Central memory CD4-positive, alpha-beta T cell (primary cell): ENCODE results near the gene YAP1.

Experiments
- DNase-seq: peaks from one replicate; pipeline ENCODE4 v3.0.0; 2022

Gene YAP1

GRCh38 chr11:102117472-102118113, 7.3 kb downstream of the YAP1 start:
- DNase-seq = no peak

DNA sequence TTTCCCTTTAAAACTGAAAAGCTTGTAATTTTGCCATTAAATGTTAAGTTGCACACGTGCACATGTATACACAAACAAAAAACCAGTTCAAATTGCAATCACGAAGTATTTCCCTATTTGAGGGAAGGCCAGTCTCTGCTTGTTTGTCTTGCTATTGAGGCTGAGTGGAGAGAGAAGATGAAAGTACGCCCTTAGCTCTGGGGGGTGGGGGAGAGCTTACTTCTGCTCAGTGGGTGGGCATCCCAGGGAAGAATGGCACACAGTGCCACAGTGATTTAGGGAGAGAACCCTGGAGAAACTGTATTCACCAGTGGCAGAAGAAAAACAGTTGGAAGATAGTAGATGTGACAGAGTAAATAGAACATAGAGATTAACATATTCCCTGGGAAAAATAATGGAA, 8.7 kb downstream of the YAP1 start:
- DNase-seq = no peak

DNA sequence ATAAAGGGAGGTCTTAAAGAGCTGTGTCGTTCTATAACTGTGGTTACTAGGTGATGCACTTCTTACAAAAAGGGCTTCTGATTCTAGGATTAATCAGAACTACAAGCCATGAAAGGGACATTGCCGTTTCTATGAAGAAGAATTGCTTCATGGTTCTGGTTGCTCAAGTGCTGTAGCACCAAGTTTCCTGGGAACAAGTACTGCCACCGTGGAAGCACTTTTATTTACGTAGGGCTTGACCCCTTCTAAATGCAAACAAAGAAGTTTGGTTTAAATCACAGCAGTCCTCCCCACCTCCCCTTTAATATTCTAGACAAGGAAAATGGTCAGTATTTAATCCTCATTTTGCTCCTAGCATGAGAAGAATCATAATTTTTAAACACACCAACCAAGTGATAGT, 9.8 kb downstream of the YAP1 start:
- DNase-seq = no peak

DNA sequence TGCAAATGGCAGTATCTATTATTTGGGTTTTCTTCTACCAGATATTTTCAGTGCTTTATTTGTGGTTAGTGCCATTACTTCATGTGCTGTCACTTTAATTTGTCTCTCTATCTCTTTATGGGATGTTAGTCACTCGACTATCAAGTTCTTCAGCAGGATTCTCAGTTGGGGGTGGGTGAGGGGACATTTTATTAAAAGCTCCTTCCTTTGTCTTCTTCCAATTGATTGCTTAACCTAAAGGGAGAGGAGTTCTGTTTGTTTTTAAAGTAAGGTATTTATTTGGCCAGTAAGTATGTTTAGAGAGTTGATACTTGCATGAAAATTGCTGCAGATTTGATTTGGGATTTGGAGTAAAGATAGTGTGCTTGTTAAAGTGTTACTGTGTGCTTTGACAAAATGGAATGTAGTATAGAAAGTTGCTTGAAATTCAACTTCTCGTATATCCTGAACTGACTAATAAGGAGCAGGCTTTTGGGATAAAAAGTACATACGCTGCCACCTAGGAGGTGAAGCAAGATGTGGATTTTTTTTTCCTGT, 10.3 kb downstream of the YAP1 start:
- no peak for DNase-seq

DNA sequence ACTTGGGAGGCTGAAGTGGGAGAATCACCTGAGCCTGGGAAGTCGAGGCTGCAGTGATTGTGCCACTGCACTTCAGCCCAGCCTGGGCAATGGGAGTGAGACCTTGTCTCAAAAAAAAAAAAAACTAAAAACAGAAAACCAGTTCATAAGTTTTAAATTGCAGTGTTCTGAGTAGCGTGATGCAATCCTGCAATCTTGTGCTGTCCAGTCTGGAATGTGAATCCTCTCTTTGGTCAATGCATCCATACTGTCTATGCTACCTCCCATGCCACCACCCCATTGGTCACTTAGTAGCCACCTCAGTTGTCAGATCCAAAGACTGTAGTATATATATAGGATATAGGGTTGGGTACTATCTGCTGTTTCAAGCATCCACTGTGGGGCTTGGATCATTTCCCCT, 11.1 kb downstream of the YAP1 start:
- DNase-seq = no peak

DNA sequence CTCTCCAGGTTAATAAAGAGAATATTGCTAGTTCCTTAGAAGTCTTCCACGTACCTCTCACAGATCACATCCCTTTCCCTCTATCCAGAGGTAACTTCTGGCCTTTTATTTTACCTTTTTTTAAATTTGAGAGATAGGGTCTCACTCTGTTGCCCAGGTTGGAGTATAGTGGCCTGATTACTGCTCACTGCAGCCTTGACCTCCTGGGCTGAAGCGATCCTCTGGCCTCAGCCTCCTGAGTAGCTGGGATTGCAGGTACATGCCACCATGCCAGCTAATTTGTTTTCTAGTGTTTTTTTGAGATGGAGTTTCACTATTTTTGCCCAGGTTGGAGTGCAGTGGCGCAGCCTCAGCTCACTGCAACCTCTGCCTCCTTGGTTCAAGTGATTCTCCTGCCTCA, 24.4 kb downstream of the YAP1 start:
- no peak for DNase-seq

DNA sequence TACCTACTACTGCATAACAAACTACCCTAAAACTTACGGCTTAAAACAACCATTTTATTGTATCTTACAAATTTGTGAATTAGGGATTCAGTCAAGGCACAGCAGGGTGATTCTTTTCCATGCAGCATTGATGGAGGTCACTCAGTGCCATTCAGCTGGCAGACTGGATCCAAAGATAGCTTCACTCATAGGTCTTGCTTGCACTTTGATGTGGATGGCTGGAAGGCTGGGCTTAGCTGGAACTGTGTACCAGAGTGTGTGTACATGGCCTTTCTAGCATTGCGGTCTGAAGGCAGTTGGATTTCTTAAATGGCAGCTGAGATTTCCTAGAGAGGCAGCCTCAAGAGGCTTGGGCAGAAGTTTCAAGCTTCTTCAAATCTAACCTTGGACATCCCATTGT, 25.0 kb downstream of the YAP1 start:
- DNase-seq = no peak

DNA sequence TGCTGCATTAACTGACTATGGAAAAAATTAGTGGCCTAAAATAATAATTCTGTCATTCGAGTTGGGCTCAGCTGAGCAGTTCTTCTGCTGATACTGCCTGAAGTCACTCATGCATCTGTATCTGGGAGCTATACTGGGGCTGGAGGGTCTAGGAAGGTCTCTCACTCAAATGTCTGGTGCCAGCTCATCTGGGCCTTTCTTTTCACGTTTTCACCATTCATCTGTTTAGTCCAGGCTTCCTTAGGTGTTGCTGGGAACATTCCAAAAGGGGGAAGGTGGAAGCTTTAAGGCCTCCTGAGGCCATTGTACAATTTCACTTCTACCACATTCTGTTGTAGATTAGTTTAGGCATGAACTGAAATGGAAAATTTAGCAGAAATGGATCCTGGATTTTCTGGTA, 28.0 kb downstream of the YAP1 start:
- DNase-seq = no peak

DNA sequence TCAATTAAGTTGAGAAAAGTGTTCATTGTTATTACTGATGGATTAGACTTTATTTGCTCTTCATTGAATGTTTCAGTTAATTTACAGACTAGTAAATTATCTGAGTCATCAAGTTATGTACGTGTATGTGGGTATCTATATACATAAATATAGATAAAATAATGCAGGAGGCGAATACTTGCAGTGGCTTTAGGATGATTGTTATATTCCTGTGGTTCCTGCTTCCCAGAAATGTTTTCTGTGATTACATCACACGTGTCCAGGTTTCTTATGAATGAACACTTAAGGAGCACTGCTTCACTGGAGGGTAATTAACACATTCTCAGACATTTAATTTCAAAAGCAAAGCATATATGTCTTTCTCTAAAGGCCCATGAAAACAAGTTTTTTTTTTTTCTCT, 28.4 kb downstream of the YAP1 start:
- DNase-seq = no peak

GRCh38 chr11:102139081-102139498, 28.8 kb downstream of the YAP1 start:
- DNase-seq = no peak

DNA sequence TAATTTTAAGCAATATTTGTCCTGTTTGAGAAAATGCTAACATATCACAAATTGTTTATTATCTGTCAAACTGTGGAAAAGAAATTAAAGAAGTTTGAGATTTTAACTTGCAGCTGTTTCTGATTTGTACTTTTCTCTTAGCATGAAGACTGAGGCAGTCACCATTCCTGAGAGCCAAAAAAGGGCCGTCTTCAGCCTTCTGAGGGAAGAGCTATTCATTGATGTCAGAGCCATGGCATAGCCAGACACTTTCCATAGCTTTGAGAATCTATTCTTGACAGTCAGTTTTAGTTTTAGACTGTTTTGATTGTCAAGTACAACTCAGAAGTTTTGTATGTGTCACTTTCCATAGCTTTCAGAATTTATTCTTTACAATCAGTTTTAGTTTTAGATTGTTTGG, 32.1 kb downstream of the YAP1 start:
- no peak for DNase-seq

DNA sequence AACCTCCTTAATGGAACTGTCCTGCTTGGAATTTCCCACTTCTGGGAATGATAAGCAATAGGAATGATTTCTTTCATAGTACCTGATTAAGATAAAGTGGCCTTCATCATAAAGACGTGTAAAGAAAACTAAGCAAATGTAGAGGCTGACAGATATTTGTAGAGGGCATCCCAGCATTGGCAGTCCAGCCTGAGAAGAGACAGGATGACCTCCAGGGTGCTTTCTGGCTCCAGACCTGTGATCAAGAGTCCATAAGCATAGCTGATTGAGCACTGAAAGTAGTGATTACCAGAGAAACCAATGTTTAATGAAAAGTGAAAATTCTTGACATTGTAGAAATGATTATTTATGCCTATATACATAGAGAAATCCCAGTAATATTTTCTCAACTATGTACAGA, 33.6 kb downstream of the YAP1 start:
- DNase-seq = no peak

- no peak for DNase-seq
Observed at GRCh38 chr11:102144357-102145355, 34.4 kb downstream of the YAP1 start.

- no peak for DNase-seq
Observed at GRCh38 chr11:102147015-102147414, 36.8 kb downstream of the YAP1 start.

GRCh38 chr11:102147632-102148031, 37.4 kb downstream of the YAP1 start:
- DNase-seq = no peak

GRCh38 chr11:102148059-102148458, 37.8 kb downstream of the YAP1 start:
- no peak for DNase-seq

- DNase-seq = no peak
Observed at GRCh38 chr11:102151784-102152525, 41.7 kb downstream of the YAP1 start.

GRCh38 chr11:102153082-102153481, 42.8 kb downstream of the YAP1 start:
- no peak for DNase-seq

DNA sequence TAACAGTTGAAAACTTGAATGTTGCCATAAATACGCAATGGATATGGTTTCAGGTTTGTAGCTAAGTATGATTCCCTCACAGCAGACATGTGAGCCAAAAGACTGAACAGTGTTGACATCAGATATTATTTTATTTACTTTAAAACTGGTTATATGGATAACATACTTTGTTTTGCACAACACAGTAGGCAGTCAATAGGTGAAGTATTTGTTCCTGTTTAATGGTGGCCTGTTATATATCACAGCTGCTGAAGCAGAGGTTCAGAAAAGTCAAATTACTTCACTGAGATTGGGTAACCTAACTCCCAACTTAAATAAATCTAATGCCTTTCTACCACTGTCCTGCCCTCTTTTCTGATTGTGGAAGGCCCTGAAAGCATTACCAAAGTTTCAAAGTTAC, 44.6 kb downstream of the YAP1 start:
- no peak for DNase-seq

GRCh38 chr11:102155676-102156075, 45.4 kb downstream of the YAP1 start:
- no peak for DNase-seq

DNA sequence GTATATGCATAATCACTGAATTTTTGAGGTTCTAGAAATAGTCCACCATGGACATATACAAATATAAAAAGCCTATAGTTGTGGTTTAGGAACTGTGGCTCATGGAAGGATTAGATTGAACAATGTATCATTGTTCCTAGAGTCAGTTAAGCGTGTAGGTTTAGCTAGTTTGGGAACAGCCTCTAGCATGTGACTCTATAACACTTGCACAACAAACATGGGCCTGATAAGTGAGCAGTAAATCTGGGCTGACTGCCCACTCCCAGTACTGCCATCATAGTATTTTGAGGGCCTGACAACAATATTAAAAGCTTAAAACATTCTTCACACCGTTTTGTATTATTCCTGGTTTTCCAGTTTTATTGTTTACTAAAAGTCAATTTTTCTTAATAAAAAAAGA, 47.0 kb downstream of the YAP1 start:
- no peak for DNase-seq

DNA sequence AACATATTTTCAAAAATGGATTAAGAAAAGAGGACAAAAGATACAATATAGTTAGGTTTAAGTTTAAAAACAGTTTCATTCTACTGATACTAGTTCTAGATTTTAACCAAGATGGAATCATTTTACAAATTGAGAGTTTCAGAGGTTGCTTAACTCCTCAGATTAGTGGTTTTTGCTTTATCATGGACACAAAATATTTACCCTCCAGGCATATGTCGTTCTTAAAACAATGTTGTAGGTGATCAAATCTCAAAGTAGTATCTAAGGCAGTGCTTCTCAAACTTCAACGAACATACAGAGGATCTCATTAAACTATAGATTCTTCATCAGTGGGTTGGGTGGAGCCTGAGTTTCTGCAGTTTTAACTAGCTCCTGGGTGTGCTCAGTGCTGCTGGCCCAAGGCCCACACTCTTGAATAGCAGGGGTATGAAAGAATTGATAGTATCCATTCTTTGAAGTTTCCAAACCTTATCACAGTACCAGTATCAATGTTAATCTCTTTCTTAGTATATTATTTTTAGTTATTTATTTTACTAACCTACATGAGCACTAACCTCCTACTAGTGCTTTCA, 48.0 kb downstream of the YAP1 start:
- DNase-seq = no peak

DNA sequence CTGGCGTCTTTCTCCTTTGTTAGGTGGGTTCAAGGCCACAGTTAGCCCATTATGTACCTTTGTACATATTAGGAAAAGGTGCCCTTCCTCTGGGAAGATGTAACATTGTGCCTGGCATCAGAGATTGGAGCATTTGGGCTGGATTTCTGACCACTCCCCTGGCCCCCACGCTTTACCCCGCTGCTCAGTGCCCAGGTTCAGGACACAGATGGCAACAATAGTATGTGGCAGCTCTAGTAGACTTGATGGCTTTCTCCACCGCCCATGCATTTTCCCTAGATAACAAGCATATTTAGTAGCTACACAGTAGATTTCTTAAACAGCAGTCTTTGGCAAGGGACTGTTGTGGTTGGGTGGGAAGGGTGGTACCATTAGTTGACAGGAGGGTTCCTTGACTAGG, 53.1 kb downstream of the YAP1 start:
- no peak for DNase-seq
